Esophagus muscularis mucosa (tissue), 3 donors: ENCODE results near the gene DHRS3.
A peak's percentile ranks its signal among the peaks of the same experiment; 100 is the strongest.

Experiments
- POLR2AphosphoS5 ChIP-seq, 2 donors: sonication (generic); formaldehyde crosslinking; IDR thresholded peaks; one replicate each; pipeline ENCODE4 v1.6.1; 2017; ENCODE audit warnings: antibody characterized with exemption in 2 of 2
- TF ChIP-seq, protein P1 (sequence below), 3 experiments: fragments of 200-600 bp in 2 of 3; fragments of 450-650 bp in 1 of 3; sonication (generic) in 2 of 3; IDR thresholded peaks; one replicate each; pipeline ENCODE4 v1.5.1; 2017 to 2019; ENCODE audit warnings: antibody characterized with exemption in 3 of 3, mild to moderate bottlenecking in 2 of 3, moderate library complexity in 1 of 3

DNA sequence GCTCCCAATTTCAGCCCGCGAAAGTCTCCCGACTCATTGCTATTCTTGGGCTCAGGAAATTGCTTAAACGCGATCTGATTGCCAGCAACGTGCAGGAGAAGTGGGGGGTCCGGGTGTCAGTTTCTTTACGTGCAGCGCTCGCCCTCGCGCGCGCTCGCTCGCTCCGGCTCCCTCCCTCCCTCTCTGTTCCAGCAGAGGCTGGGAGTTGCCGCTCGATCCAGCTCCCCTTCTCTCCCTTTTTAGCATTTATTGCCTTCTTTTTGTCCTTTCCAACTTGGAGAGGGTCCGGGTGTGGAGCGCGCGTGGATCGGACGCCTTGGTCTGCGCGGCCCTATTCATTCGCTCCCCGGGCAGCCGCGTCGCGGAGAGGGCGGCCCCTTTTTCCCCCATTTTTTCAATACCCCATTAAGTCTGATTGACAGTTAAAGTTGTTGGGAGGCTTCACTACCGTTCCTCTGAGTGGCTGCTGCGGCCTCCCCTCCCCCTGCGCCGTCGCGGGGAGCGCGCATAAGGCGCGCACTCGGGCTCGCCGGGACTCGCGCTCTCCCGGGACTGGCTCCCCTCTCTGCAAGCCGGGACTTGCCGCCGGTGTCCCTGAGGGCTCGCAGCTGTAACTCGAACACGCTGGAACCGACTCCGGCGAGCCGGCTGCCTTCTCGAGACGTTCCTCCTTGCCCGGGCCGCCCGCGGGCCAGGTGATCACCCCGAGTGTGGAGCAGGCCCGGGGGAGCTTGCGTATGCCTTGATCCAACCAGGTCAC lies at the start of gene DHRS3:
- TF ChIP-seq, protein P1, sequence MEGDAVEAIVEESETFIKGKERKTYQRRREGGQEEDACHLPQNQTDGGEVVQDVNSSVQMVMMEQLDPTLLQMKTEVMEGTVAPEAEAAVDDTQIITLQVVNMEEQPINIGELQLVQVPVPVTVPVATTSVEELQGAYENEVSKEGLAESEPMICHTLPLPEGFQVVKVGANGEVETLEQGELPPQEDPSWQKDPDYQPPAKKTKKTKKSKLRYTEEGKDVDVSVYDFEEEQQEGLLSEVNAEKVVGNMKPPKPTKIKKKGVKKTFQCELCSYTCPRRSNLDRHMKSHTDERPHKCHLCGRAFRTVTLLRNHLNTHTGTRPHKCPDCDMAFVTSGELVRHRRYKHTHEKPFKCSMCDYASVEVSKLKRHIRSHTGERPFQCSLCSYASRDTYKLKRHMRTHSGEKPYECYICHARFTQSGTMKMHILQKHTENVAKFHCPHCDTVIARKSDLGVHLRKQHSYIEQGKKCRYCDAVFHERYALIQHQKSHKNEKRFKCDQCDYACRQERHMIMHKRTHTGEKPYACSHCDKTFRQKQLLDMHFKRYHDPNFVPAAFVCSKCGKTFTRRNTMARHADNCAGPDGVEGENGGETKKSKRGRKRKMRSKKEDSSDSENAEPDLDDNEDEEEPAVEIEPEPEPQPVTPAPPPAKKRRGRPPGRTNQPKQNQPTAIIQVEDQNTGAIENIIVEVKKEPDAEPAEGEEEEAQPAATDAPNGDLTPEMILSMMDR (IDR thresholded peaks at IDR 0.05), result no peak
- peak; percentile 90 to 98 for TF ChIP-seq POLR2AphosphoS5 (IDR thresholded peaks at IDR 0.05)
